HCT116 (cell line): ENCODE data around the gene TLE7. TPM values are rescaled to one million over a fixed set of nuclear protein-coding genes. Genes with fewer than 3 reads are reported as not detected.

Source experiments
- ATAC-seq: fragments of 200-7000 bp; cut with Tn5 transposase; 2 replicates; pipeline ENCODE4 v1.9.1; 2020; ENCODE audit warnings: mild to moderate bottlenecking, moderate library complexity
- BruUV-seq: library from RNA; stranded (reverse); fragments of 400-500 nt; replicated peaks from 2 replicates; lab custom pipeline; 2021; lab: Mats Ljungman, UMichigan
- CTCF ChIA-PET: fragments of 300-600 bp; sonication (Branson Sonifier 250); formaldehyde crosslinking; loops from one replicate; lab custom pipeline; 2021; ENCODE audit warnings: antibody characterized with exemption; lab: Charles Lee
- POLR2A ChIA-PET: fragments of 300-600, 350-600 bp; sonication (Branson Sonifier 250); formaldehyde crosslinking; loops from one replicate; lab custom pipeline; 2021; ENCODE audit warnings: antibody characterized with exemption; lab: Charles Lee
- RAD21 ChIA-PET, 2 experiments: fragments of 300-600 bp; sonication (Branson Sonifier 250); formaldehyde crosslinking; loops; one replicate each; lab custom pipeline; 2023; ENCODE audit warnings: low total read pairs in 2 of 2; ENCODE audit not compliant: uncharacterized antibody in 2 of 2, unreplicated experiment in 2 of 2, low non-redundant PET in 1 of 2; lab: Charles Lee
- DNase-seq: peaks from one replicate; pipeline ENCODE4 v3.0.0-alpha.2; 2010; ENCODE audit warnings: low read depth, low spot score
- H2AFZ ChIP-seq: fragments of 200-600 bp; shearing (Covaris generic), sonication (generic); 2 replicates; pipeline ENCODE4 v1.6.1; 2017; ENCODE audit warnings: low read depth, mixed run types, mixed read lengths, antibody characterized with exemption, low read length; ENCODE audit not compliant: poor library complexity, severe bottlenecking
- H3K27ac ChIP-seq: 2 replicates; pipeline ENCODE4 v1.5.1; 2012; ENCODE audit warnings: low read depth, low read length
- H3K27me3 ChIP-seq: fragments of 200-600 bp; sonication (generic); 2 replicates; pipeline ENCODE4 v1.6.1; 2016; ENCODE audit warnings: mixed run types, low read length, mixed read lengths; ENCODE audit not compliant: insufficient read depth
- H3K36me3 ChIP-seq, 2 experiments: fragments of 200-500 bp in 1 of 2; fragments of 200-600 bp in 1 of 2; sonication (Bioruptor generic) in 1 of 2; sonication (generic) in 1 of 2; 2 replicates each; pipeline versions ENCODE4 v1.5.1 to v1.6.1; 2014 to 2016; ENCODE audit warnings: low read length in 2 of 2, inconsistent platforms in 1 of 2, mixed read lengths in 1 of 2, mixed run types in 1 of 2; ENCODE audit not compliant: insufficient read depth in 2 of 2, control insufficient read depth in 1 of 2
- H3K4me1 ChIP-seq, 2 experiments: fragments of 200-600 bp in 1 of 2; sonication (generic) in 1 of 2; 2 replicates each; pipeline versions ENCODE4 v1.5.1 to v1.6.1; 2012 to 2017; ENCODE audit warnings: low read length in 2 of 2, inconsistent platforms in 1 of 2, mild to moderate bottlenecking in 1 of 2, mixed read lengths in 1 of 2, mixed run types in 1 of 2, moderate library complexity in 1 of 2; ENCODE audit not compliant: insufficient read depth in 2 of 2, control insufficient read depth in 1 of 2
- H3K4me2 ChIP-seq: fragments of 200-600 bp; sonication (generic); 2 replicates; pipeline ENCODE4 v1.6.1; 2017; ENCODE audit warnings: mixed run types, low read length, mixed read lengths
- H3K4me3 ChIP-seq, 2 experiments: fragments of 200-600 bp in 1 of 2; sonication (generic) in 1 of 2; replicated peaks in 1 of 2; 2 replicates each; pipeline ENCODE4 v1.5.1; 2011 to 2016; ENCODE audit warnings: low read length in 2 of 2, control low read depth in 1 of 2, low read depth in 1 of 2, mild to moderate bottlenecking in 1 of 2, mixed read lengths in 1 of 2, mixed run types in 1 of 2
- H3K79me2 ChIP-seq: fragments of 200-600 bp; sonication (generic); 2 replicates; pipeline ENCODE4 v1.6.1; 2017; ENCODE audit warnings: mild to moderate bottlenecking, mixed run types, low read length, moderate library complexity, mixed read lengths; ENCODE audit not compliant: insufficient read depth
- H3K9ac ChIP-seq: fragments of 200-600 bp; sonication (generic); 2 replicates; pipeline ENCODE4 v1.6.1; 2016; ENCODE audit warnings: low read length, mixed read lengths
- H3K9me2 ChIP-seq: fragments of 200-600 bp; sonication (generic), shearing (Covaris generic); 2 replicates; pipeline ENCODE4 v1.6.1; 2017; ENCODE audit warnings: mixed run types, mild to moderate bottlenecking, moderate library complexity; ENCODE audit not compliant: insufficient read depth
- H3K9me3 ChIP-seq, 2 experiments: fragments of 200-500 bp in 1 of 2; fragments of 200-600 bp in 1 of 2; sonication (Bioruptor generic) in 1 of 2; sonication (generic) in 1 of 2; 2 replicates each; pipeline ENCODE4 v1.6.1; 2014 to 2017; ENCODE audit warnings: low read length in 2 of 2, mixed read lengths in 2 of 2, inconsistent platforms in 1 of 2, low read depth in 1 of 2, mild to moderate bottlenecking in 1 of 2, mixed run types in 1 of 2, moderate library complexity in 1 of 2; ENCODE audit not compliant: control insufficient read depth in 1 of 2, insufficient read depth in 1 of 2
- H4K20me1 ChIP-seq: fragments of 200-600 bp; sonication (generic), shearing (Covaris generic); 2 replicates; pipeline ENCODE4 v1.6.1; 2017; ENCODE audit warnings: mixed run types, mild to moderate bottlenecking, moderate library complexity; ENCODE audit not compliant: insufficient read depth
- CBX3 ChIP-seq: IDR thresholded peaks from 2 replicates; pipeline ENCODE4 v1.6.1; 2012; ENCODE audit warnings: low read depth
- CEBPB ChIP-seq: IDR thresholded peaks from 2 replicates; pipeline ENCODE4 v1.6.1; 2012; ENCODE audit warnings: low read depth
- ELF1 ChIP-seq: IDR thresholded peaks from 2 replicates; pipeline ENCODE4 v1.6.1; 2012; ENCODE audit warnings: low read depth, borderline replicate concordance
- EZH2phosphoT487 ChIP-seq: fragments of 200-600 bp; IDR thresholded peaks from 2 replicates; pipeline ENCODE4 v1.6.1; 2018; ENCODE audit warnings: antibody characterized with exemption, borderline replicate concordance
- JUND ChIP-seq: IDR thresholded peaks from 2 replicates; pipeline ENCODE4 v1.6.1; 2012
- SIN3A ChIP-seq: IDR thresholded peaks from 2 replicates; pipeline ENCODE4 v1.6.1; 2012; ENCODE audit warnings: low read depth
- SP1 ChIP-seq: IDR thresholded peaks from 2 replicates; pipeline ENCODE4 v1.6.1; 2012; ENCODE audit warnings: low read depth
- TCF7L2 ChIP-seq: IDR thresholded peaks from 2 replicates; pipeline ENCODE4 v1.7.0; 2011; ENCODE audit warnings: borderline replicate concordance, inconsistent platforms; ENCODE audit not compliant: insufficient read depth, insufficient read length; ENCODE audit errors: extremely low read depth
- YY1 ChIP-seq: IDR thresholded peaks from 2 replicates; pipeline ENCODE4 v1.6.1; 2011; ENCODE audit warnings: low read length, low read depth, moderate library complexity, mild to moderate bottlenecking; ENCODE audit not compliant: insufficient replicate concordance; ENCODE audit errors: extremely low read depth
- ZNF274 ChIP-seq: fragments of 200-500 bp; sonication (Bioruptor generic); IDR thresholded peaks from 2 replicates; pipeline ENCODE4 v1.6.1; 2014; ENCODE audit warnings: mild to moderate bottlenecking, low read depth, low read length, inconsistent platforms
- intact Hi-C: fragments of 100-400 bp; cut with micrococcal nuclease; formaldehyde crosslinking; loops from 2 replicates; pipeline ENCODE4 v1.10.0; 2022
- total RNA-seq: library from RNA; stranded (reverse); gene quantifications from one replicate; pipeline ENCODE4 v1.2.1, GENCODE V29; 2021; ENCODE audit not compliant: unreplicated experiment
- TF ChIP-seq, protein P1 (sequence below): IDR thresholded peaks from 2 replicates; pipeline ENCODE4 v1.6.1; 2012
- TF ChIP-seq, protein P2 (sequence below): IDR thresholded peaks from 2 replicates; pipeline ENCODE4 v1.6.1; 2012; ENCODE audit warnings: low read depth
- TF ChIP-seq, protein P3 (sequence below): IDR thresholded peaks from 2 replicates; pipeline ENCODE4 v1.6.1; 2012
- TF ChIP-seq, protein P4 (sequence below), 3 experiments: fragments of 200-600 bp in 1 of 3; sonication (generic) in 1 of 3; IDR thresholded peaks in 2 of 3; conservative IDR thresholded peaks in 1 of 3; 2 replicates each; pipeline ENCODE4 v1.5.1; 2012 to 2017; ENCODE audit warnings: low read depth in 2 of 3, low read length in 2 of 3, antibody characterized with exemption in 1 of 3, borderline replicate concordance in 1 of 3, control low read depth in 1 of 3, mild to moderate bottlenecking in 1 of 3, mixed read lengths in 1 of 3, mixed run types in 1 of 3, moderate library complexity in 1 of 3; ENCODE audit not compliant: insufficient read depth in 1 of 3

Gene TLE7
- total RNA-seq, 1 experiment from 2014 or later, result not detected

DNA sequence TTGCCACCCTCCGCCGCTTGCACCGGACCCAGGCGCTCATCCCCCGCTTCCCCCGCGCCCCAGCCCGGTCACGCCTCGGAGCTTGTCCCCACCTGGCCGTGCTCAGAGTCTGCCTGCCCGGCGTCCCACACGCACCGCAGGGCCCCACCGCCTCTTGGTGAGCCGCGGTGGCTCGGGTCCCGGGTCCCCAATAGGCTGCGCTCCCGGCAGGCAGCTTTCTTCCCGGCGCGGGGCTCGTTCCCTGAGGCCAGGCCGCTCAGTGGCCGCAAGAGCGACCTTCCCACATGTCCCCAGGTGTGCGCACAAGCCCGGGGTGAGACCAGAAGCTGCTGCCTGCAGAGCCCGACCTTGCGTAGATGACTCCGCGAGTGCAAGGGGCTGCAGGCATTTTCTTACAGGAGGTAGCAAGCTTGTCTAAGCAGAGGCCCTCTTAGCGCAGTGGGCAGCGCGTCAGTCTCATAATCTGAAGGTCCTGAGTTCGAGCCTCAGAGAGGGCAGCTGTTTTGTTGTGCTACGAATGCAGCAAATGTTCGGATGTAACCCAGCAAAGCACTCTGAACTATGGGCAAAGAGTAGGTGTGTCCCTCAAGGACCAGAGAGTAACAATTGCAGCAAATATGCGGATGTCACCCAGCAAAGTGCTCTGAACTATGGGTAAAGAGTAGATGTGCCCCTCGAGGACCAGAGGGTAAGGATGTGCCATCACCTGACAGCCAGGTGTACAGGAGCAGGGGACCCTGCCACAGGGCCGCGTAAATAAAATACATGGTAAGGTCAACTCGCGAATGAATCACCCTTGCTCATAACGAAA is 15.6 kb downstream of the TLE7 start:
- Histone ChIP-seq H3K36me3 (no peaks in the 10 kb centered on the region), H3K27ac (peak overlapping the region; percentile 46), H3K9me3 (peaks cover 0 to 7% of the 10 kb centered on the region in 2 experiments; a peak in 1 of 4 replicates), H2AFZ (peak overlapping the region; percentile 88), H3K4me1 (peaks cover 4 to 14% of the 10 kb centered on the region in 2 experiments; a peak in 3 of 4 replicates), H3K79me2 (no peaks in the 10 kb centered on the region), H3K4me2 (peak overlapping the region; percentile 67), H3K4me3 (peak overlapping the region in 1 of 2 experiments; percentile 38; a peak in 1 of 4 replicates), H3K27me3 (no peaks in the 10 kb centered on the region), H3K9me2 (no peaks in the 10 kb centered on the region), H3K9ac (no peak overlapping the region), H4K20me1 (no peaks in the 10 kb centered on the region)
- intact Hi-C loops, result no loop called here
- RAD21 ChIA-PET, result interaction anchor here (1.1 to 1.7 kb wide), 2 partner anchors 14 kb away, joined by 3 to 5 read pairs; no protein-coding TSS in a partner anchor
- peak; percentile 50; the same call in 1 of the 2 replicates for TF ChIP-seq SP1
- TF ChIP-seq YY1, result peak; percentile 12
- peak; percentile 55 for TF ChIP-seq CEBPB
- no peak for TF ChIP-seq EZH2phosphoT487
- TF ChIP-seq, protein P1, sequence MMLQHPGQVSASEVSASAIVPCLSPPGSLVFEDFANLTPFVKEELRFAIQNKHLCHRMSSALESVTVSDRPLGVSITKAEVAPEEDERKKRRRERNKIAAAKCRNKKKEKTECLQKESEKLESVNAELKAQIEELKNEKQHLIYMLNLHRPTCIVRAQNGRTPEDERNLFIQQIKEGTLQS, result peak; percentile 98
- TF ChIP-seq ELF1, result no peak; the same call in 1 of the 2 replicates
- TF ChIP-seq CBX3, result peak; percentile 91
- no peak for TF ChIP-seq ZNF274
- TF ChIP-seq, protein P2, sequence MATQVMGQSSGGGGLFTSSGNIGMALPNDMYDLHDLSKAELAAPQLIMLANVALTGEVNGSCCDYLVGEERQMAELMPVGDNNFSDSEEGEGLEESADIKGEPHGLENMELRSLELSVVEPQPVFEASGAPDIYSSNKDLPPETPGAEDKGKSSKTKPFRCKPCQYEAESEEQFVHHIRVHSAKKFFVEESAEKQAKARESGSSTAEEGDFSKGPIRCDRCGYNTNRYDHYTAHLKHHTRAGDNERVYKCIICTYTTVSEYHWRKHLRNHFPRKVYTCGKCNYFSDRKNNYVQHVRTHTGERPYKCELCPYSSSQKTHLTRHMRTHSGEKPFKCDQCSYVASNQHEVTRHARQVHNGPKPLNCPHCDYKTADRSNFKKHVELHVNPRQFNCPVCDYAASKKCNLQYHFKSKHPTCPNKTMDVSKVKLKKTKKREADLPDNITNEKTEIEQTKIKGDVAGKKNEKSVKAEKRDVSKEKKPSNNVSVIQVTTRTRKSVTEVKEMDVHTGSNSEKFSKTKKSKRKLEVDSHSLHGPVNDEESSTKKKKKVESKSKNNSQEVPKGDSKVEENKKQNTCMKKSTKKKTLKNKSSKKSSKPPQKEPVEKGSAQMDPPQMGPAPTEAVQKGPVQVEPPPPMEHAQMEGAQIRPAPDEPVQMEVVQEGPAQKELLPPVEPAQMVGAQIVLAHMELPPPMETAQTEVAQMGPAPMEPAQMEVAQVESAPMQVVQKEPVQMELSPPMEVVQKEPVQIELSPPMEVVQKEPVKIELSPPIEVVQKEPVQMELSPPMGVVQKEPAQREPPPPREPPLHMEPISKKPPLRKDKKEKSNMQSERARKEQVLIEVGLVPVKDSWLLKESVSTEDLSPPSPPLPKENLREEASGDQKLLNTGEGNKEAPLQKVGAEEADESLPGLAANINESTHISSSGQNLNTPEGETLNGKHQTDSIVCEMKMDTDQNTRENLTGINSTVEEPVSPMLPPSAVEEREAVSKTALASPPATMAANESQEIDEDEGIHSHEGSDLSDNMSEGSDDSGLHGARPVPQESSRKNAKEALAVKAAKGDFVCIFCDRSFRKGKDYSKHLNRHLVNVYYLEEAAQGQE, result no peak
- TF ChIP-seq, protein P3, sequence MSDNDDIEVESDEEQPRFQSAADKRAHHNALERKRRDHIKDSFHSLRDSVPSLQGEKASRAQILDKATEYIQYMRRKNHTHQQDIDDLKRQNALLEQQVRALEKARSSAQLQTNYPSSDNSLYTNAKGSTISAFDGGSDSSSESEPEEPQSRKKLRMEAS, result peak; percentile 84
- TF ChIP-seq, protein P4, sequence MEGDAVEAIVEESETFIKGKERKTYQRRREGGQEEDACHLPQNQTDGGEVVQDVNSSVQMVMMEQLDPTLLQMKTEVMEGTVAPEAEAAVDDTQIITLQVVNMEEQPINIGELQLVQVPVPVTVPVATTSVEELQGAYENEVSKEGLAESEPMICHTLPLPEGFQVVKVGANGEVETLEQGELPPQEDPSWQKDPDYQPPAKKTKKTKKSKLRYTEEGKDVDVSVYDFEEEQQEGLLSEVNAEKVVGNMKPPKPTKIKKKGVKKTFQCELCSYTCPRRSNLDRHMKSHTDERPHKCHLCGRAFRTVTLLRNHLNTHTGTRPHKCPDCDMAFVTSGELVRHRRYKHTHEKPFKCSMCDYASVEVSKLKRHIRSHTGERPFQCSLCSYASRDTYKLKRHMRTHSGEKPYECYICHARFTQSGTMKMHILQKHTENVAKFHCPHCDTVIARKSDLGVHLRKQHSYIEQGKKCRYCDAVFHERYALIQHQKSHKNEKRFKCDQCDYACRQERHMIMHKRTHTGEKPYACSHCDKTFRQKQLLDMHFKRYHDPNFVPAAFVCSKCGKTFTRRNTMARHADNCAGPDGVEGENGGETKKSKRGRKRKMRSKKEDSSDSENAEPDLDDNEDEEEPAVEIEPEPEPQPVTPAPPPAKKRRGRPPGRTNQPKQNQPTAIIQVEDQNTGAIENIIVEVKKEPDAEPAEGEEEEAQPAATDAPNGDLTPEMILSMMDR (IDR thresholded peaks at IDR 0.05 in 2 of 3, conservative IDR thresholded peaks at IDR 0.05 in 1 of 3; ENCODE audit: borderline replicate concordance in 1 of 3, insufficient read depth in 1 of 3, low read depth in 2 of 3, low read length in 2 of 3), result no peak
- TF ChIP-seq JUND, result peak; percentile 54
- no peak for TF ChIP-seq TCF7L2
- peak; percentile 66 for TF ChIP-seq SIN3A
- no TSS peak for BruUV-seq
- POLR2A ChIA-PET, result interaction anchor here (1.0 to 1.8 kb wide), 2 partner anchors 36 to 185 kb away, joined by 3 read pairs; partner anchors contain the start of gene ZNF23
- ATAC-seq, result peak; percentile 91
- CTCF ChIA-PET, result interaction anchor here (1.1 to 2.4 kb wide), 3 partner anchors 14 to 185 kb away, joined by 4 to 8 read pairs (median 7); no protein-coding TSS in a partner anchor
- DNase-seq, result peak; percentile 95
